Fibroblast of skin of left biceps (primary cell): ENCODE measurements around the gene TRIM33.
"Not testable (repeated sequence)": the region's sequence is repeated elsewhere in the genome, so short reads cannot be mapped to it uniquely, and the experiment has no call there.

Source experiments
- DNase-seq, 2 experiments: peaks; one replicate each; pipeline ENCODE4 v3.0.0-alpha.2; 2013; ENCODE audit warnings: low read depth in 2 of 2

TRIM33 gene

GRCh38 chr1:114418948-114419347 is 92.1 kb downstream of the TRIM33 start:
- DNase-seq = not testable (repeated sequence)

GRCh38 chr1:114397601-114398000 is 113.4 kb downstream of the TRIM33 start:
- DNase-seq = no peak

- no peak for DNase-seq
These were observed 115.1 kb downstream of the TRIM33 start for GRCh38 chr1:114395863-114396262.

GRCh38 chr1:114390960-114391359 is 120.0 kb downstream of the TRIM33 start:
- DNase-seq = no peak

GRCh38 chr1:114390361-114390760 is 120.6 kb downstream of the TRIM33 start:
- no peak for DNase-seq

- DNase-seq = no peak
These were observed 122.5 kb downstream of the TRIM33 start for GRCh38 chr1:114388432-114389003.

GRCh38 chr1:114387585-114387984 is 123.4 kb downstream of the TRIM33 start:
- not testable (repeated sequence) for DNase-seq

GRCh38 chr1:114387010-114387360 is 124.0 kb downstream of the TRIM33 start:
- DNase-seq = no peak

GRCh38 chr1:114386129-114387009 is 124.6 kb downstream of the TRIM33 start:
- DNase-seq = no peak

GRCh38 chr1:114384922-114385321 is 126.1 kb downstream of the TRIM33 start:
- no peak for DNase-seq

- DNase-seq = no peak
These were observed 131.0 kb downstream of the TRIM33 start for GRCh38 chr1:114379987-114380386.

- no peak for DNase-seq
These were observed 131.6 kb downstream of the TRIM33 start for GRCh38 chr1:114379358-114379757.

- DNase-seq = no peak
These were observed 133.6 kb downstream of the TRIM33 start for GRCh38 chr1:114377356-114377755.

- no peak for DNase-seq
These were observed 141.1 kb downstream of the TRIM33 start for GRCh38 chr1:114369930-114370329.

GRCh38 chr1:114369266-114369919 is 141.6 kb downstream of the TRIM33 start:
- DNase-seq = not testable (repeated sequence)

GRCh38 chr1:114368560-114369255 is 142.3 kb downstream of the TRIM33 start:
- DNase-seq = no peak

- no peak for DNase-seq
These were observed 143.2 kb downstream of the TRIM33 start for GRCh38 chr1:114367810-114368209.

- DNase-seq = not testable (repeated sequence)
These were observed 147.8 kb downstream of the TRIM33 start for GRCh38 chr1:114363230-114363629.

GRCh38 chr1:114359791-114360190 is 151.2 kb downstream of the TRIM33 start:
- no peak for DNase-seq

- DNase-seq = no peak
These were observed 155.8 kb downstream of the TRIM33 start for GRCh38 chr1:114355240-114355639.

- DNase-seq = peak; percentile 62 to 64
These were observed 157.7 kb downstream of the TRIM33 start for GRCh38 chr1:114353262-114353661.

- no peak for DNase-seq
These were observed 158.2 kb downstream of the TRIM33 start for GRCh38 chr1:114352797-114353196.
